Endodermal cell (in vitro differentiated cells): ENCODE data around the gene H6PD. TPM values are rescaled to one million over a fixed set of nuclear protein-coding genes. Genes with fewer than 3 reads are reported as not detected.

Source experiments
- DNase-seq: peaks from one replicate; pipeline ENCODE4 v3.0.0-alpha.2; 2017
- H3K27ac ChIP-seq: 2 replicates; pipeline ENCODE4 v1.5.1; 2013; ENCODE audit warnings: mild to moderate bottlenecking, low read depth, low read length, moderate library complexity
- H3K27me3 ChIP-seq: 2 replicates; pipeline ENCODE4 v1.6.1; 2013; ENCODE audit warnings: mild to moderate bottlenecking, low read length, moderate library complexity; ENCODE audit not compliant: insufficient read depth, control insufficient read depth, poor library complexity, severe bottlenecking
- H3K36me3 ChIP-seq: 2 replicates; pipeline ENCODE4 v1.7.0; 2013; ENCODE audit warnings: mild to moderate bottlenecking, low read length, moderate library complexity; ENCODE audit not compliant: control insufficient read depth, insufficient read depth
- H3K4me1 ChIP-seq: one replicate; pipeline ENCODE4 v1.7.0; 2013; ENCODE audit warnings: low read length; ENCODE audit not compliant: control insufficient read depth, insufficient read depth
- H3K4me3 ChIP-seq: 2 replicates; pipeline ENCODE4 v1.5.1; 2013; ENCODE audit warnings: mild to moderate bottlenecking, low read length, moderate library complexity
- H3K9ac ChIP-seq: 2 replicates; pipeline ENCODE4 v1.6.1; 2013; ENCODE audit warnings: mild to moderate bottlenecking, low read length, moderate library complexity; ENCODE audit not compliant: poor library complexity, severe bottlenecking; ENCODE audit errors: extremely low read depth
- H3K9me3 ChIP-seq: 2 replicates; pipeline ENCODE4 v1.6.1; 2013; ENCODE audit warnings: mild to moderate bottlenecking, low read length, moderate library complexity; ENCODE audit not compliant: control insufficient read depth
- H3K27ac Mint-ChIP-seq: 2 replicates; pipeline ENCODE4 v1.8.0; 2020; ENCODE audit warnings: mixed read lengths
- H3K27me3 Mint-ChIP-seq: 2 replicates; pipeline ENCODE4 v1.8.0; 2021; ENCODE audit warnings: mild to moderate bottlenecking, mixed read lengths; ENCODE audit not compliant: insufficient read depth
- H3K36me3 Mint-ChIP-seq: 2 replicates; pipeline ENCODE4 v1.8.0; 2020; ENCODE audit warnings: low read depth, mixed read lengths
- H3K4me1 Mint-ChIP-seq: 2 replicates; pipeline ENCODE4 v1.8.0; 2020; ENCODE audit warnings: mixed read lengths
- H3K4me3 Mint-ChIP-seq: 2 replicates; pipeline ENCODE4 v1.8.0; 2020; ENCODE audit warnings: mild to moderate bottlenecking, moderate library complexity, mixed read lengths
- H3K9me3 Mint-ChIP-seq: 2 replicates; pipeline ENCODE4 v1.8.0; 2020; ENCODE audit warnings: mild to moderate bottlenecking, mixed read lengths
- CTCF ChIP-seq: fragments of 200-600 bp; sonication (generic); conservative IDR thresholded peaks from 2 replicates; pipeline ENCODE4 v1.5.0; 2021; ENCODE audit warnings: antibody characterized with exemption, mild to moderate bottlenecking
- WGBS, 2 experiments: methylation state at CpG; one replicate each; pipeline versions ENCODE4 v1.1.5 to v1.1.7; 2013; ENCODE audit warnings: missing lambda C conversion rate in 2 of 2, mixed read lengths in 1 of 2; ENCODE audit not compliant: insufficient coverage in 1 of 2, insufficient read length in 1 of 2; 5-methylcytosine and 5-hydroxymethylcytosine counted together
- total RNA-seq, 2 donors: library from RNA; stranded (reverse); fragmentation: NEBNext Ultra II Directional in 1 of 2; extraction: Animal tissue kit (Norgen Biotek cat#: 25700) in 1 of 2; gene quantifications; 2 replicates in 1 of 2; 3 replicates in 1 of 2; pipeline ENCODE4 v1.2.1, GENCODE V29; 2021

Gene H6PD
- total RNA-seq, 2 donors from 2014 or later, result 21.5 to 34.4 TPM

DNA sequence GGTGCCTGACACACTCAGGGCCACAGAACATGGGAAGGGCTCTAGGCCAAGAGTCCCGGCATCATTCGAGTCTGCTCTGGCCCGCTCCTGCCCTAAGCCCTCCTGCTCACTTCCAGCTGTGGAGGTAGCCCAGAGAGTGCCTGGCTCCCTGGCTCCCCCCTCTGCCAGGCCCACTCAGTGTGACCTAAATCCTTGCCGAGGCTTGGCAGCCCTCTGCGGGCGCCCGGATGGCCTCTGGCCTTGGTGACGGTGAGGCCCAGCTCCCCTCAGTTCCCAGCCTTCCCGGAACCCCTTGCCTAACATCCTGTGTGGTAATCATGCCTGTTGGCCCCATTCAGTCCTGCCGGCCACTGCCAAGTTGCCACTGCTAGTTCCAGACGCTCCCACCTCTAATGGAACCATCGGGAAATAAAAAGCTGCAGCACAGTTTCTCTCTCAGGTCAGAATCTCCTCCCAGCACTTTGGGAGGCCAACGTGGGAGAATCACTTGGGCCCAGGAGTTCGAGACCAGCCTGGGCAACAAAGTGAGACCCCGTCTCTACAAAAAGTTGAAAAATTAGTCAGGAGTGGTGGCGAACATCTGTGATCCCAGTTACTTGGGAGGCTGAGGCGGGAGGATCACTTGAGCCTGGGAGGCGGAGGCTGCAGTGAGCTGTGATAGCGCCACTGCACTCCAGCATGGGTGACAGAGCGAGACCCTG is 1.2 kb upstream of the H6PD start:
- 91 to 94% methylated on average over 12 to 18 of the region's 20 CpGs for WGBS, 2 experiments
- Mint-ChIP-seq H3K9me3 (no peaks in the 10 kb centered on the region), H3K27ac (no peak overlapping the region), H3K4me3 (no peak overlapping the region), H3K4me1 (no peaks in the 10 kb centered on the region), H3K36me3 (peaks cover 1% of the 10 kb centered on the region), H3K27me3 (no peaks in the 10 kb centered on the region)
- no peak overlapping the region for H3K27ac ChIP-seq
- no peak for TF ChIP-seq CTCF
- H3K36me3 ChIP-seq, result no peaks in the 10 kb centered on the region
- DNase-seq, result no peak
- H3K4me1 ChIP-seq, result no peaks in the 10 kb centered on the region
- no peak overlapping the region for H3K4me3 ChIP-seq
- H3K9me3 ChIP-seq, result no peaks in the 10 kb centered on the region
- H3K9ac ChIP-seq, result no peak overlapping the region
- H3K27me3 ChIP-seq, result no peaks in the 10 kb centered on the region

DNA sequence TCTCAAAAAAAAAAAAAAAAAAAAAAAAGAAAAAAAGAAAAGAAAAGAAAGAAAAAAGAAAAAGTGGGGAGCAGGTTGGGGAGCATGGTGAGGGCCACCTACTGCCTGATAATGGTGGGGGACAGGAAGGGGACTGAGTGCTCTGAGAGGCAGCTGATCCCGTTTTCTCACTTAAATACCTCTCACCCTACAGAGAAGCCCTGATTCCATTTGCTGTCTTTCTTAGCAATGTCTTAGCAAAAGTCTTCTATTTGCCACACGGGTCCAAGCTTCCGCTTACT is 692 bp upstream of the H6PD start:
- H3K4me3 Mint-ChIP-seq, result peak overlapping the region; percentile 72
- H3K9ac ChIP-seq, result no peak overlapping the region
- H3K4me1 Mint-ChIP-seq, result no peaks in the 10 kb centered on the region
- no peaks in the 10 kb centered on the region for H3K36me3 ChIP-seq
- no peaks in the 10 kb centered on the region for H3K9me3 Mint-ChIP-seq
- DNase-seq, result no peak
- H3K27ac Mint-ChIP-seq, result peak overlapping the region; percentile 91
- peak overlapping the region; percentile 78 for H3K4me3 ChIP-seq
- no peak for TF ChIP-seq CTCF
- WGBS, 2 experiments, result 58 to 72% methylated on average over 2 to 3 of the region's 3 CpGs
- H3K9me3 ChIP-seq, result no peaks in the 10 kb centered on the region
- H3K27me3 ChIP-seq, result no peaks in the 10 kb centered on the region
- H3K4me1 ChIP-seq, result no peaks in the 10 kb centered on the region
- H3K27me3 Mint-ChIP-seq, result no peaks in the 10 kb centered on the region
- peaks cover 1% of the 10 kb centered on the region for H3K36me3 Mint-ChIP-seq
- no peak overlapping the region for H3K27ac ChIP-seq

GRCh38 chr1:9235096-9235459 is 504 bp downstream of the H6PD start:
- no peak for TF ChIP-seq CTCF
- peak overlapping the region; percentile 89 for H3K27ac Mint-ChIP-seq

More at GRCh38 chr1:9235096-9235459, 504 bp downstream of the H6PD start:
- Mint-ChIP-seq H3K9me3 (no peaks in the 10 kb centered on the region), H3K4me3 (peak overlapping the region; percentile 72), H3K36me3 (peaks cover 3% of the 10 kb centered on the region), H3K4me1 (peaks cover 9% of the 10 kb centered on the region), H3K27me3 (peaks cover 3% of the 10 kb centered on the region)
- H3K9ac ChIP-seq, result peak overlapping the region; percentile 77
- H3K9me3 ChIP-seq, result no peaks in the 10 kb centered on the region
- WGBS, 2 experiments, result 1% methylated on average over 25 to 28 of the region's 28 CpGs
- no peaks in the 10 kb centered on the region for H3K27me3 ChIP-seq
- peak overlapping the region; percentile 91 for H3K4me3 ChIP-seq
- H3K36me3 ChIP-seq, result no peaks in the 10 kb centered on the region
- DNase-seq, result no peak
- no peaks in the 10 kb centered on the region for H3K4me1 ChIP-seq
- no peak overlapping the region for H3K27ac ChIP-seq
